Stimulated activated CD4-positive, alpha-beta T cell treated with anti-CD3 and anti-CD28 coated beads, Interleukin-1b, Interleukin-23, amount 100 ng/mL, for 48 hours (primary cell): ENCODE results near the gene TBCD.
"Not testable (repeated sequence)": the region's sequence is repeated elsewhere in the genome, so short reads cannot be mapped to it uniquely, and the experiment has no call there.

Source experiments
- DNase-seq: peaks from one replicate; pipeline ENCODE4 v3.0.0-alpha.2; 2020

TBCD gene

GRCh38 chr17:82729479-82730260, 22.2 kb upstream of the TBCD start:
- no peak for DNase-seq

GRCh38 chr17:82732118-82732743, 19.6 kb upstream of the TBCD start:
- no peak for DNase-seq

- no peak for DNase-seq
Observed at GRCh38 chr17:82734987-82735866, 16.6 kb upstream of the TBCD start, which contains the start of gene FN3K. Gene FN3K, plus strand, starts transcription at chr17:82735615. Its CDS starts 22 bp downstream, at chr17:82735637.

- DNase-seq = no peak
Observed at GRCh38 chr17:82736511-82737185, 15.2 kb upstream of the TBCD start.

- DNase-seq = no peak
Observed at GRCh38 chr17:82737967-82738877, 13.6 kb upstream of the TBCD start.

GRCh38 chr17:82740906-82741759, 10.7 kb upstream of the TBCD start:
- DNase-seq = no peak

GRCh38 chr17:82743344-82744219, 8.3 kb upstream of the TBCD start:
- DNase-seq = no peak

GRCh38 chr17:82744736-82745135, 7.1 kb upstream of the TBCD start:
- not testable (repeated sequence) for DNase-seq

GRCh38 chr17:82745524-82745923, 6.3 kb upstream of the TBCD start:
- DNase-seq = no peak

GRCh38 chr17:82748756-82749155, 3.1 kb upstream of the TBCD start:
- no peak for DNase-seq

- no peak for DNase-seq
Observed at GRCh38 chr17:82750241-82750908, 1.5 kb upstream of the TBCD start.

GRCh38 chr17:82751171-82751570, 694 bp upstream of the TBCD start:
- no peak for DNase-seq

- no peak for DNase-seq
Observed at GRCh38 chr17:82752371-82753200, 721 bp downstream of the TBCD start.

GRCh38 chr17:82753201-82753464, 1.3 kb downstream of the TBCD start:
- no peak for DNase-seq

GRCh38 chr17:82754297-82755208, 2.7 kb downstream of the TBCD start:
- no peak for DNase-seq

- no peak for DNase-seq
Observed at GRCh38 chr17:82756166-82756565, 4.3 kb downstream of the TBCD start.

GRCh38 chr17:82765371-82765770, 13.5 kb downstream of the TBCD start:
- no peak for DNase-seq
